ELF-1 (cell line): Measurements from ENCODE around the gene CXCL10.

ENCODE experiments used
- DNase-seq: peaks from one replicate; pipeline ENCODE4 v3.0.0-alpha.2; 2016; ENCODE audit warnings: low read depth, low spot score

CXCL10 gene

DNA sequence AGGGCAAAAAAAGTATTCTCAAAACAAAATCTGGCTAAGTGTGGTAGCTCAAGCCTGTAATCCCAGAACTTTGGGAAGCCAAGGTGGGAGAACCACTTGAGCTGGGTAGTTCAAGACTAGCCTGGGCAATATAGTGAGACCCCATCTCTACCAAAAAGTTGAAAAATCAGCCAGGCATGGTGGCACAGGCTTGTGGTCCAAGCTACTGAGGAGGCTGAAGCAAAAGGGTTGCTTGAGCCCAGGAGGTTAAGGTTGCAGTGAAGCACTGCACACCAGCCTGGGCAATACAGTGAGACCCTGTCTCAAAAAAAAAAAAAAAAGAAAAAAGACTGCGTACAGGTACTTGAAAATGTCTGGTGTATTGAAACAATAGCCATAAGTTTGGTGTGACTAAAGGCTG, 30.8 kb downstream of the CXCL10 start:
- DNase-seq = no peak

DNA sequence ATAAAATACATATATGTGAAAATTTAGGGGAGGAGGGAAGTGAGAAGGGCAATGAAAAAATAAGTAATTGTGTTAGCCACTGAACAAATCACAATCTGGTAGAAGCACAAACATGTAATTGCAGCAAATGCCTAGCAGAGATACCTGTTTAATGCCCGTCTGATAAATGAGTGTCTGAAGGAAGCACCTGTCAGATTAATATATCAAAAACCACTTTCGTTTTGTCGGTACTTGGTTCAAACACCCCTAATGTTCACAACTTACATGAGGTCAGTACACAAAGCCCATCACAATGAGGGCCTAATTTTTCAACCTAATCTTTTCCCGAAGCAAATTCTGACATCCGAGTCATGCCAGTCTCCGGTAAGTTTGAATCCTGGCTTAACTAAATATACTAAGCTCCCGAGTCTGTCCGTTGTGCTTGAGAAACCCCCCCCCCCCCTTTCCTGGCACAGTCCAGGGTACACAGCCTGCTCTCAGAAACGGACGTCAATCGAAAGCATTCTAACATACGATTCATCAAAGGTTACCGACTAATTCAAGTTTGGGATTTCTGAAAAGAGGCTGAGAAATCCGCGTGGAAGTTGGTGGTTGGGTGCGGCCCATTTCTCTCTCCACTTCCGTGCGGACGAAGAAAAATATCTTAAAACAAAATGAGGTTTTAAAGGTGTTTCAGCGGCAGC, 33.3 kb downstream of the CXCL10 start:
- no peak for DNase-seq

DNA sequence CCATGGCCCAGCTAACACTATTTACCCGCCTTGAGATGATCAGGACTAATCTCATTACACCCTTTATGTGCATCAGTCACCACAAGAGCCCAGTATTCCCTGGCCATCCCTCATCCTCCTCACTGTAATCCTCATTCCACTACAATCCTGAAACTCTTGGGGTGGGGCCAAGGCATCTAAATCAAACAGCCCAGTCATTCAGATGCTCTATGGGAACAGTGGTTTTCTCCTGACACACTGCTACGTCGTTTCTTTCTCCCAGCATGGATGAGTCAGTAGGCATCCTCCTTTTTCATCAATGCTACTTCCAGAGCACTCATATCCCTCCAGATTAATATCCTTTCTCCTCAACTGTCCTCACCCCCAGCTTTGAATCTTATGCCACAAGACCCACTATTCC, 38.2 kb downstream of the CXCL10 start:
- DNase-seq = no peak

DNA sequence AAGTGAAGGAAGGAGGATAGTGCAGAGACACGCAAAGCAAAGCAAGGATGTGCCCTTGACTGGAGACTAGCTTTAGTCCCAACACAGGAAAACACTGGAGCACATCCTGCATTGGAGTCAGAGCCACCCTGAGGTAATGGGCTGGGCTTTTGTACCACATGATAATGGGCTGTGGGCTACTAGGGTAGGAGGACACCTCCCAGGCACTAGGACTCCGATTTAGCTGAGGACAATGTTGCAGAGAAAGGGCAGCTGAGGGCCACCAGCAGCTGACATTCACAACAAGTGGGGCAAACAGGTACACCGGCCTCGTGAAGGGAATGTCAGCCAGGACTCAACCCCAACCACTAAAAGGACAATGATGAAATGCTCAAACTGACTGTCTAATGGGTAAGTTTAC, 42.7 kb downstream of the CXCL10 start:
- DNase-seq = no peak

DNA sequence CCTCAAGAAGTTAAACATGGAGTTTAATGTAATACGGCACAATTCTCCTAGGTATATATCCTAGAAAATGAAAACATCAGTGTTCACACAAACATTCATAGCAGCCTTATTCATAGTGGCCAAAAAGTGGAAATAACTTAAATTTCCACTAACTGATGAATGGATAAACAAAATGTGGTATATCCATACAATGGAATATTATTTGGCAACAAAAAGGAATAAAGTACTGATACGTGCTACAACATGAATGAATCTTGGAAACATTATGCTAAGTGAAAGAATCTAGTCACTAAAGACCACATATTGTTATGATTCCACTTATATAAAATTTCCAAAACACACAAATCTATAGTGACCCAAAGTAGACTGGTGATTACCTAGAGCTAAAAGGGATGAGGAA, 47.1 kb downstream of the CXCL10 start:
- DNase-seq = no peak

DNA sequence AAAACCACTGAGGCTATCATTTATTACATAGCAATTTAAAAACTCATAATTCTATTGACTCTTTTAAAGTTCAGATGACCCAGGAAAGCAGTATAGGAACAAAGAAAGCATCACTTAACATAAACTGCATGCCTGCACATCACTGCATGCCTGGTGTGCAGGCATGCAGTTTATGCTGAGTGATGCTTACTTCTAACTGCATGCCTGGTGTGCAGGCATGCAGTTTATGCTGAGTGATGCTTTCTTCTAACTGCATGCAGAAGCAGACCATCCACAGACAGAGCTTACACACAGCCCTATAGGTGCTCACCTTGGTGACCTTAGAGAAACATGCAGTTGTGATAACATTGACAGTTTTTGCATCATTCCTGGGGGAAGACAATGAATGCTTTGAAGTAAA, 49.5 kb downstream of the CXCL10 start:
- DNase-seq = no peak
